Ishikawa (cell line): ENCODE data around the gene A2ML1.

Experiments
- EGR1 ChIP-seq: IDR thresholded peaks from 2 replicates; pipeline ENCODE4 v1.6.1; 2012
- EP300 ChIP-seq: IDR thresholded peaks from 2 replicates; pipeline ENCODE4 v1.6.1; 2012; ENCODE audit warnings: borderline replicate concordance
- RAD21 ChIP-seq: IDR thresholded peaks from 2 replicates; pipeline ENCODE4 v1.6.1; 2012; ENCODE audit warnings: low read depth
- ZBTB7A ChIP-seq: IDR thresholded peaks from 2 replicates; pipeline ENCODE4 v1.6.1; 2012; ENCODE audit warnings: low read depth
- TF ChIP-seq, protein P1 (sequence below): IDR thresholded peaks from 2 replicates; pipeline ENCODE4 v1.6.1; 2012

- no peak for TF ChIP-seq ZBTB7A
- no peak for TF ChIP-seq EP300
- TF ChIP-seq, protein P1, sequence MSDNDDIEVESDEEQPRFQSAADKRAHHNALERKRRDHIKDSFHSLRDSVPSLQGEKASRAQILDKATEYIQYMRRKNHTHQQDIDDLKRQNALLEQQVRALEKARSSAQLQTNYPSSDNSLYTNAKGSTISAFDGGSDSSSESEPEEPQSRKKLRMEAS, result no peak
- no peak for TF ChIP-seq RAD21
- no peak for TF ChIP-seq EGR1
Measured at GRCh38 chr12:8867786-8868185, 45.4 kb downstream of the A2ML1 start.
